Endothelial cell of umbilical vein (primary cell): Measurements from ENCODE around the gene PON3. TPM values are rescaled to one million over a fixed set of nuclear protein-coding genes. Genes with fewer than 3 reads are reported as not detected.

Experiments used
- BruUV-seq: library from RNA; stranded (reverse); fragments of 400-500 nt; replicated peaks from 2 replicates; lab custom pipeline; 2021; lab: Mats Ljungman, UMichigan
- CTCF ChIA-PET: fragments of 300-600, 350-600 bp; sonication (Branson Sonifier 250); formaldehyde crosslinking; loops from one replicate; lab custom pipeline; 2021; ENCODE audit warnings: antibody characterized with exemption, inconsistent platforms; lab: Charles Lee
- POLR2A ChIA-PET: fragments of 300-600, 350-600 bp; sonication (Branson Sonifier 250); formaldehyde crosslinking; loops from one replicate; lab custom pipeline; 2021; ENCODE audit warnings: antibody characterized with exemption, inconsistent platforms; lab: Charles Lee
- DNase-seq: peaks from one replicate; pipeline ENCODE4 v3.0.0-alpha.2; 2011; ENCODE audit warnings: low read depth, low spot score
- FAIRE-seq: peaks from 2 replicates; lab custom pipeline; 2011; peaks lifted over from hg19 to GRCh38; lab: Jason Lieb, UNC
- H2AFZ ChIP-seq: 2 replicates; pipeline ENCODE4 v1.6.0; 2012; ENCODE audit warnings: low read depth, low read length, control low read depth, inconsistent platforms
- H3K27ac ChIP-seq: 2 replicates; pipeline ENCODE4 v1.5.1; 2011; ENCODE audit warnings: low read depth, mild to moderate bottlenecking, control low read depth, low read length, moderate library complexity; ENCODE audit not compliant: insufficient read depth
- H3K27me3 ChIP-seq, 2 experiments: 2 replicates each; pipeline versions ENCODE4 v1.6.0 to v1.6.1; 2011; ENCODE audit warnings: low read length in 2 of 2, mixed read lengths in 1 of 2; ENCODE audit not compliant: control insufficient read depth in 2 of 2, insufficient read depth in 2 of 2
- H3K36me3 ChIP-seq, 2 experiments: 2 replicates in 1 of 2; 3 replicates in 1 of 2; pipeline ENCODE4 v1.5.1; 2011; ENCODE audit warnings: low read length in 2 of 2, mild to moderate bottlenecking in 1 of 2, moderate library complexity in 1 of 2; ENCODE audit not compliant: control insufficient read depth in 2 of 2, insufficient read depth in 2 of 2; ENCODE audit errors: extremely low read depth in 1 of 2
- H3K4me1 ChIP-seq: 3 replicates; pipeline ENCODE4 v1.5.1; 2011; ENCODE audit warnings: mild to moderate bottlenecking, low read length; ENCODE audit not compliant: control insufficient read depth, insufficient read depth; ENCODE audit errors: extremely low read depth
- H3K4me2 ChIP-seq: 2 replicates; pipeline ENCODE4 v1.6.1; 2011; ENCODE audit warnings: low read length, control low read depth, mixed read lengths; ENCODE audit not compliant: insufficient read depth
- H3K4me3 ChIP-seq, 3 experiments: fragments of 200-600 bp in 1 of 3; sonication (generic), shearing (Covaris generic) in 1 of 3; replicated peaks in 1 of 3; 2 replicates each; pipeline ENCODE4 v1.5.1; 2011 to 2016; ENCODE audit warnings: control low read depth in 3 of 3, low read length in 3 of 3, mild to moderate bottlenecking in 2 of 3, inconsistent platforms in 1 of 3, low read depth in 1 of 3, moderate library complexity in 1 of 3; ENCODE audit not compliant: insufficient read depth in 1 of 3
- H3K79me2 ChIP-seq: 2 replicates; pipeline ENCODE4 v1.6.0; 2012; ENCODE audit warnings: low read length, inconsistent platforms; ENCODE audit not compliant: control insufficient read depth, insufficient read depth
- H3K9ac ChIP-seq: replicated peaks from 2 replicates; pipeline ENCODE3; 2011; ENCODE audit warnings: low read length, control low read depth; ENCODE audit not compliant: insufficient read depth; ENCODE audit errors: extremely low read depth
- H3K9me1 ChIP-seq: replicated peaks from 3 replicates; pipeline ENCODE4 v1.6.0; 2011; ENCODE audit warnings: mild to moderate bottlenecking, low read length; ENCODE audit not compliant: control insufficient read depth, insufficient read depth; ENCODE audit errors: extremely low read depth
- H3K9me3 ChIP-seq: replicated peaks from 2 replicates; pipeline ENCODE4 v1.5.1; 2012; ENCODE audit warnings: low read length, inconsistent platforms; ENCODE audit not compliant: control insufficient read depth, insufficient read depth
- H4K20me1 ChIP-seq: replicated peaks from 2 replicates; pipeline ENCODE3; 2011; ENCODE audit warnings: mild to moderate bottlenecking, low read length; ENCODE audit not compliant: control insufficient read depth, insufficient read depth; ENCODE audit errors: extremely low read depth
- CTCF ChIP-seq, 2 donors: IDR thresholded peaks; 1 replicate in 1 of 2; 2 replicates in 1 of 2; pipeline ENCODE4 v1.5.1; 2011; ENCODE audit warnings: low read length in 2 of 2, mild to moderate bottlenecking in 2 of 2, moderate library complexity in 2 of 2, control low read depth in 1 of 2, inconsistent platforms in 1 of 2, low read depth in 1 of 2; ENCODE audit not compliant: insufficient read depth in 1 of 2; ENCODE audit errors: extremely low read depth in 1 of 2
- EZH2 ChIP-seq: IDR thresholded peaks from 2 replicates; pipeline ENCODE4 v1.6.1; 2012; ENCODE audit warnings: borderline replicate concordance, low read depth, mild to moderate bottlenecking, moderate library complexity, low read length, inconsistent platforms; ENCODE audit not compliant: severe bottlenecking
- FOS ChIP-seq: IDR thresholded peaks from 2 replicates; pipeline ENCODE4 v1.6.1; 2011; ENCODE audit warnings: mild to moderate bottlenecking, low read length, moderate library complexity, borderline replicate concordance; ENCODE audit not compliant: insufficient read depth
- GATA2 ChIP-seq: IDR thresholded peaks from 2 replicates; pipeline ENCODE4 v1.7.0; 2011; ENCODE audit warnings: low read depth, mild to moderate bottlenecking, moderate library complexity, mixed read lengths, low read length; ENCODE audit not compliant: insufficient read length, insufficient read depth
- JUN ChIP-seq: IDR thresholded peaks from 2 replicates; pipeline ENCODE4 v1.6.1; 2011; ENCODE audit warnings: borderline replicate concordance, low read depth; ENCODE audit not compliant: insufficient read length, insufficient read depth
- MAX ChIP-seq: IDR thresholded peaks from 2 replicates; pipeline ENCODE4 v1.6.1; 2011; ENCODE audit not compliant: insufficient read depth, insufficient read length
- MYC ChIP-seq: IDR thresholded peaks from one replicate; pipeline ENCODE4 v1.6.1; 2011; ENCODE audit warnings: mild to moderate bottlenecking, low read depth, low read length
- POLR2A ChIP-seq: IDR thresholded peaks from 2 replicates; pipeline ENCODE4 v1.6.1; 2012; ENCODE audit warnings: low read depth, mild to moderate bottlenecking, control low read depth, low read length
- POLR2AphosphoS5 ChIP-seq: IDR thresholded peaks from 2 replicates; pipeline ENCODE4 v1.6.1; 2012; ENCODE audit warnings: low read depth, mild to moderate bottlenecking, control low read depth, low read length, moderate library complexity; ENCODE audit not compliant: insufficient read depth
- dilution Hi-C: fragments of 300-500 bp; cut with MboI; formaldehyde crosslinking; loops from one replicate; pipeline ENCODE4 v1.15.0; 2019; ENCODE audit warnings: low sequenced_read_pairs; ENCODE audit not compliant: extremely low pct_ligation_motif_present
- intact Hi-C: fragments of 100-400 bp; cut with micrococcal nuclease; formaldehyde crosslinking; loops from one replicate; pipeline ENCODE4 v1.10.0; 2022
- polyA plus RNA-seq, 4 experiments: library from polyadenylated mRNA; depleted of rRNA in 3 of 4; stranded (reverse) in 3 of 4; unstranded in 1 of 4; fragments of >200 nt; gene quantifications; 2 replicates each; pipeline versions ENCODE4 v1.2.1 to v1.2.3, GENCODE V29; 2011 to 2012; ENCODE audit warnings: missing spikeins in 1 of 4
- total RNA-seq: library from RNA; stranded (reverse); gene quantifications from 2 replicates; pipeline ENCODE4 v1.2.3, GENCODE V29; 2021

The PON3 gene
- total and polyA plus RNA-seq, 2 donors (not counting 3 experiments of a cell fraction or from before 2014, with no cell fraction given): 0.83 to 3.4 TPM

DNA sequence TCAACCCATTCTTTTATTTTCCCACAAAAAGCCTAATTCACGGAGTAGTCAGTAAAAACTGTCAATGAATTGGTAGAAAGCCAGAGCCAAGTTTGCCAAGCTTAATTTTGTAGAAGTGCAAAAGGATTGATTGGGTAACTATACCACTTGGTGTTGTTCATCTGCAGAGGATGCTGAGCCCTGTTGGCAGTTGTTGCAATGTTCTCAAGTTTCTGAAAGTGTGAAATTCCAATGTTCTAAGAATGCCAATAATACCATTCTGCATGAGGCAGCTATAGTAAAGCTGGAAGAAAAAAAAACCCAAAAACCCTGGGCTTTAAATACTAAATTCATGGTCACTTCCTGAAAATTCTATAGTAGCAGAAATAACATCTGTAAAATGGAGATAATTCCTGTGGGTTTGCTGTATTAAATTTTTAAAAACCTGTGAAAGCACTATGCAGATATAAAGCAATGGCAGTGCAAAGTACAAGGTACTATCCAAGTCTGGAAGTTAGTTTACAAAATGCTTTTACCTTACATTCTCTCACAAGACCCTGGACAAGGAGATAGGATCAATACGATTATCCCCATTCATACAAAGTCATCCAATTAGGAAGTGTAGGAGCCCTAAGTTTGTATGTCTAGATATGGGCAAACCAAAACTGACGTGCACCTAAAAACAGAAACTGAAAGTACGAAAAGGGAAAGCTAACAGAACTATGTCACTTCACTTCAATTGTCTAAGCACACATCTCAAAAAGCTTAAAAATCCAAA is 65.8 kb downstream of the PON3 start:
- Histone ChIP-seq H3K27me3 (peaks cover 2% of the 10 kb centered on the region in 2 experiments), H3K4me3 (peak overlapping the region; percentile 21 to 42 (median 24)), H3K79me2 (no peaks in the 10 kb centered on the region), H3K36me3 (no peaks in the 10 kb centered on the region), H3K4me1 (no peaks in the 10 kb centered on the region), H3K4me2 (peak overlapping the region; percentile 71), H3K9me3 (no peaks in the 10 kb centered on the region), H2AFZ (peak overlapping the region; percentile 76), H3K27ac (no peak overlapping the region), H4K20me1 (no peaks in the 10 kb centered on the region), H3K9me1 (no peaks in the 10 kb centered on the region), H3K9ac (no peak overlapping the region)
- dilution Hi-C loops: no loop called here
- no TSS peak for BruUV-seq
- TF ChIP-seq MYC (no peak), POLR2AphosphoS5 (no peak), POLR2A (no peak), MAX (no peak), JUN (no peak), EZH2 (no peak)
- POLR2A ChIA-PET: no interaction called here
- intact Hi-C loops: no loop called here
- CTCF ChIA-PET: interaction anchor here (0.9 to 1.4 kb wide), 2 partner anchors 21 to 181 kb away, joined by 4 read pairs; no protein-coding TSS in a partner anchor
- DNase-seq (peak; percentile 34), FAIRE-seq (no peak)

DNA sequence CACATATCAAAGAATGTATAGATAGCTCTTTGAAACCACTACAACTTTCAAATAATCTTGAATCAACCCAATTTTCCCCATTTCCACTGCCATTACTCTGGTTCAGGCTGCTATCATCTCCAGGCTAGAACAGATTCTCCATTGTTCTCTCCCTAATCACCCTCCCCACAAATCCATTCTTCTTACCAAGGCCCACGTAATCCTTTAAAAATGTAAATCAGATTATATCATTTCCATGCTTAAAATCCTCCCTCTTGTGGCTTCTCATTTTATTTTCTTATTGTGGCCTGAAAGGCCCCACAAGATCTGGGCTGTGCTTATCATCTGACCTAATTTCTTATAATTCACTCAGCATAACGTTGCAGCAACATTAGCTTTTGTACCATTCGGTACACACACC is 68.8 kb downstream of the PON3 start:
- CTCF ChIA-PET: no interaction called here
- H3K4me1 ChIP-seq: no peaks in the 10 kb centered on the region
- intact Hi-C loops: no loop called here

More for the DNA sequence above, 68.8 kb downstream of the PON3 start:
- Histone ChIP-seq H4K20me1 (no peaks in the 10 kb centered on the region), H3K9me1 (no peaks in the 10 kb centered on the region), H3K9ac (no peak overlapping the region), H3K36me3 (no peaks in the 10 kb centered on the region), H3K9me3 (no peaks in the 10 kb centered on the region), H3K27ac (no peak overlapping the region), H3K79me2 (no peaks in the 10 kb centered on the region), H3K27me3 (peaks cover 9 to 10% of the 10 kb centered on the region in 2 experiments), H3K4me3 (no peak overlapping the region), H3K4me2 (no peak overlapping the region), H2AFZ (no peak overlapping the region)
- FAIRE-seq (no peak), DNase-seq (no peak)
- TF ChIP-seq POLR2A: no peak
- TF ChIP-seq GATA2: no peak
- no peak for TF ChIP-seq MAX
- no peak for TF ChIP-seq POLR2AphosphoS5
- no peak for TF ChIP-seq FOS
- TF ChIP-seq MYC: no peak
- TF ChIP-seq EZH2: no peak
- no peak for TF ChIP-seq CTCF (IDR thresholded peaks at IDR 0.05; ENCODE audit: extremely low read depth in 1 of 2, insufficient read depth in 1 of 2, low read depth in 1 of 2, low read length in 2 of 2)
- dilution Hi-C loops: no loop called here
- no TSS peak for BruUV-seq
- POLR2A ChIA-PET: interaction anchor here (0.6 kb wide), 1 partner anchor 157 kb away, joined by 3 read pairs; no protein-coding TSS in a partner anchor
